ENCODE data around the gene SPAG5.
"Not testable (repeated sequence)": the region's sequence is repeated elsewhere in the genome, so short reads cannot be mapped to it uniquely, and the experiment has no call there.

The SPAG5 gene

DNA sequence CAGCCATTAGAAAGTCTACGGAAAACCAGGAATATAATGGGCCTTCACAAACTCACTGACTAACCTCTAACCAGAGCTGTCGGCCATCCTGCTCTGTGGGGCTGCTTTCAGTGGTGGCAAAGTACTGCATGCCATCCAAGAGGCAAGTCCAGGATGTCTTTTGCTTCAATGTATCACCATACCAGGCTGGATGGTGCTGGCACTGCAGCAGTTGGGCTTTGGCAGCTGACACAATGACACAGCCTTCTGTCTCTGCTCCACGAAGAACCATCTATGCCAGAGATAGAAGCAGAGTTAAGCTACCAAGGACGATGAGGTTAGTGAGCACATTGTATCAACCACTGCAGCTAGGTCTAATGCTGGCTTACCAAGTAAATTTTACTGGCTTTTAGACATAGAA, 24.9 kb upstream of the SPAG5 start:
- Histone ChIP-seq H3K4me2 (ENCODE audit: low read length) (no peak overlapping the region), H3K4me1 (ENCODE audit: control insufficient read depth, insufficient read depth, low read length) (no peaks in the 10 kb centered on the region), H3K4me3 (ENCODE audit: low read length) (no peak overlapping the region), H3K9me3 (replicated peaks; ENCODE audit: low read length) (no peaks in the 10 kb centered on the region), H3K27me3 (ENCODE audit: control insufficient read depth, insufficient read depth, low read length) (no peaks in the 10 kb centered on the region), H3K36me3 (ENCODE audit: insufficient read depth, low read length) (peaks cover 77% of the 10 kb centered on the region), H3K9ac (ENCODE audit: low read depth, low read length) (no peak overlapping the region)

DNA sequence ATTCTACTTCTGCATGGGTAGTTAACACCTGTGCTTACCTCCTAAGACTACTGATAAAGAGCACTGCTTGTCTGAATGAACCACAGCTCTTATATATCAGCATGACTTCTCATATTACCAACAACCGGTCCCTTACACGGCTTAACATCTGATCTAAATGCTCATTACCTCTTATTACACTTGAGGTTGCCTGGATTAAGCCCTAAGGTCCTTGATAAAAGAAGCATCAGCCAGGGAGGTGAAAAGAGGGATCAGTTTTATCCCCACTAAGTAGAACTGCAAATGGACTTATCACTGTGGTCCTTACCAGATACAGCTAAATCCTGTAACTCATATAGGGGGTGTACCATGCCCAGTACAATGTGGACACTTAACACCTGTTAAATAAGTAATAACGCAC, 23.4 kb upstream of the SPAG5 start:
- no peak overlapping the region for H3K4me2 ChIP-seq (ENCODE audit: low read length)
- no peak overlapping the region for H3K4me3 ChIP-seq (ENCODE audit: low read length)
- H3K4me1 ChIP-seq (ENCODE audit: control insufficient read depth, insufficient read depth, low read length): no peaks in the 10 kb centered on the region
- H3K9me3 ChIP-seq (replicated peaks; ENCODE audit: low read length): no peaks in the 10 kb centered on the region
- no peak overlapping the region for H3K9ac ChIP-seq (ENCODE audit: low read depth, low read length)
- peaks cover 74% of the 10 kb centered on the region for H3K36me3 ChIP-seq (ENCODE audit: insufficient read depth, low read length)
- H3K27me3 ChIP-seq (ENCODE audit: control insufficient read depth, insufficient read depth, low read length): no peaks in the 10 kb centered on the region

DNA sequence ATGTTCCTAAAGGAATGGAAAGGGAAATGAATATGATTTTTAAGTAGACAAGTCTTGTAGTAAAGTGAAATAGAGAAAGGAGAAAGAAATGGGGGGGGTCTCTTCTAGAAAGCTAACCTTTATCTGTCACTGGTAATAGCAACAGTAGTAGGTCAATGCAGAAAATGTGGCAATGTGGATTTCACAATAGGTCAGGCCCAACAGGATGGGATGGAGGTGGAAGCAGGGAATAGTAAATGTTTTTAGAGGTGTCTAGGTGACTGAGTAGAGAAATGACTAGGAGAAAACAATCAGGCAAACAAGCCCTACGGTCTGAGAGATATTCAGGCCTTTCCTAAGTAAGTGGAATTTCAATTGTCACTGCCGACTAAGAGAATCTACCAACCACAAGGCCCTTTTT, 21.2 kb upstream of the SPAG5 start:
- H3K27me3 ChIP-seq (ENCODE audit: control insufficient read depth, insufficient read depth, low read length): no peaks in the 10 kb centered on the region
- no peak overlapping the region for H3K9ac ChIP-seq (ENCODE audit: low read depth, low read length)
- no peaks in the 10 kb centered on the region for H3K9me3 ChIP-seq (replicated peaks; ENCODE audit: low read length)
- peaks cover 89% of the 10 kb centered on the region for H3K36me3 ChIP-seq (ENCODE audit: insufficient read depth, low read length)
- no peaks in the 10 kb centered on the region for H3K4me1 ChIP-seq (ENCODE audit: control insufficient read depth, insufficient read depth, low read length)
- no peak overlapping the region for H3K4me3 ChIP-seq (ENCODE audit: low read length)
- no peak overlapping the region for H3K4me2 ChIP-seq (ENCODE audit: low read length)

DNA sequence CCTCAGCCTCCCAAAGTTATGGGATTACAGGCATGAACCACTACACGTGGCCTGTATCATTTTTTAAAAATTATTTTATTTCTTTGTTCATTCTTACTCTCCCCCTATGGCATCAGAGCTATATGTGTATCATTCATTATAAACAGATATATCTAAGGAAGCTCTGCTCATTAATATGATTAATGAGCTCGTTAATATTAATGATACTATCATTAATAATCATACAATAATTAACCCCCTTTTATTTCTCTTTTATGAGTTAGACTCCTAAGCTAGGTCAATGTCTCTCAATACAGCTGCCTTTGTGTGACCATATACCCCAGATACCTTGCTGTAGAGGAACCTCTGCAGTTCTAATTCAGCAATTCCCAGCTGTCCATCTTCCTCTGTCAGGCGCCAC, 19.6 kb upstream of the SPAG5 start:
- Histone ChIP-seq H3K4me3 (ENCODE audit: low read length) (no peak overlapping the region), H3K4me1 (ENCODE audit: control insufficient read depth, insufficient read depth, low read length) (no peaks in the 10 kb centered on the region), H3K9ac (ENCODE audit: low read depth, low read length) (no peak overlapping the region), H3K4me2 (ENCODE audit: low read length) (no peak overlapping the region), H3K36me3 (ENCODE audit: insufficient read depth, low read length) (peaks cover 90% of the 10 kb centered on the region), H3K27me3 (ENCODE audit: control insufficient read depth, insufficient read depth, low read length) (no peaks in the 10 kb centered on the region), H3K9me3 (replicated peaks; ENCODE audit: low read length) (no peaks in the 10 kb centered on the region)

DNA sequence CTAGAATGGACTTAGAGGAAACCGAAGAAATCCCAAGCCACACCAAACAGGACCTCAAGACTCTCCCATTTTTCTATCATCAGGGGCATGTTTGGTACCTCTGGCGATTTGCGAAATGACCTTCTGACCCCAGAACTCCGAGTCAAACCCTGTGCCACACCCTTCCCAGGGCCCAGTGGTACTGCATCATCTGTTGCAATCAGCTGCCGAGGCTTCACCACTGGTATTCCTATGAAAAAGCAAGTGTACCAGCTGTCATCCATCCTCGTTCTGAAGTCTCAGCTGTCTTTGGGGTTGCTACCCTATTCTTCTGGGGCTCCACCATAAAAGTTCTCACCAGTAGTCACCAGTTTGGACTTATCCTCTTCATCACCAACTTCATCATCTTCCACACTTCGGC, 17.5 kb upstream of the SPAG5 start:
- Histone ChIP-seq H3K4me3 (ENCODE audit: low read length) (no peak overlapping the region), H3K4me2 (ENCODE audit: low read length) (no peak overlapping the region), H3K36me3 (ENCODE audit: insufficient read depth, low read length) (peaks cover 84% of the 10 kb centered on the region), H3K9me3 (replicated peaks; ENCODE audit: low read length) (no peaks in the 10 kb centered on the region), H3K9ac (ENCODE audit: low read depth, low read length) (no peak overlapping the region), H3K27me3 (ENCODE audit: control insufficient read depth, insufficient read depth, low read length) (no peaks in the 10 kb centered on the region), H3K4me1 (ENCODE audit: control insufficient read depth, insufficient read depth, low read length) (no peaks in the 10 kb centered on the region)

DNA sequence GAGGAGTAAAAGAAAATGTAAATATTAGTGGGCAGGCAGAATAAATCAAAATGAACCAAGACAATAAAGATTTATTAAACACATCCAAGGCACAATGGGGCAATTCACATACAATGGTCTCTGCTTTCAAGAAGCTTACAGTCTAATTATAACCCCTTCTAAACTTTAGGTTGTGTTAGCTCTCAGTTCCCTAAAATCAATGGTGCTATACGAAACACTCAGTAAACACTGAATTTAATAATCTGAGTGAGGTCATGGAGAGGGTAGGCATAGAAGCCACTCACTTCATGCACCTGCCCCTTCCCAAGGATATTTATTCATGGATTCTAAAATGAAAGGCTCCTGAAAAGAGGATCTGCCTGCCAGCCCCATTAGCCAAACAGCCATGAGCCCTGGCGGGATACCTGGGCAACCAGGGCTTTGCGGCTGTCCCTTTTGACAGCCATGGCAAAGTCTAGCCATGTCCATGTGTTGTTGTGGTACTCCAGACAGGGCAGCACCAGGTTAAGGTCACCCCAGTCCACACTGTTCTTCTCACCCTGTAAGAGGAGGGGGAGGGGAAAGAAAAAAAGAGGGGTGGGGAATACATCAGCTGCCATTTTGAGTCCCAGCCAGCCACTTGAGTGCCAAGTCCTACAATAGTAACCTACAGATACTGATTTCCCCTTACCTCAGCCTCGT, 16.6 kb upstream of the SPAG5 start:
- Histone ChIP-seq H3K36me3 (ENCODE audit: insufficient read depth, low read length) (peaks cover 81% of the 10 kb centered on the region), H3K4me3 (ENCODE audit: low read length) (no peak overlapping the region), H3K4me1 (ENCODE audit: control insufficient read depth, insufficient read depth, low read length) (no peaks in the 10 kb centered on the region), H3K9ac (ENCODE audit: low read depth, low read length) (no peak overlapping the region), H3K27me3 (ENCODE audit: control insufficient read depth, insufficient read depth, low read length) (no peaks in the 10 kb centered on the region), H3K9me3 (replicated peaks; ENCODE audit: low read length) (no peaks in the 10 kb centered on the region), H3K4me2 (ENCODE audit: low read length) (no peak overlapping the region)

DNA sequence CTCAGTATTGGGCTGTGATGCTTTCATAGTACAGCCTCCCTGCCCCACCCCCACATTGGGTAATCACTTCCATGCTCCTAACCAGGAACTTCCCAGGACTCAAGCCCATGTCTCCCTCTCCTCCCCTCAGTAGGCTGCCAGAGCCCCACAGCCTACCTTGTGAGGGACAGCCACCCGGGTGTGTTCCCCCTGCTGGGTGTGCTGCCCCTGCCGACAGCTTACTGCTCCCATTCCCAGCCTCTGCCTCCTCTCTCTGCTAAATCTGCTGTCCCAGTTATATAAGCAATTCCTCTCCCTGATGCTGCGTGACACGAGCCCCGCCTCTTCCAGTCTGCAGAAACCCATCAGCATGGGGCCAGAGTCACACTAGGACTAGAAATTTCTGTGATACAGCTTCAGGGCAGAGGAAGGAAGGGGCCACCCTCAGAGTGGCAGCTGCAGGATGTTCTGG, 15.1 kb upstream of the SPAG5 start, which contains the start of gene RSKR:
TSS of gene RSKR (minus strand) at position 255 of the 451 bp plus-strand sequence. CDS start at position 231, 24 bp downstream.
- Histone ChIP-seq H3K4me1 (ENCODE audit: control insufficient read depth, insufficient read depth, low read length) (no peaks in the 10 kb centered on the region), H3K4me3 (ENCODE audit: low read length) (no peak within 1 kb of the TSS), H3K9ac (ENCODE audit: low read depth, low read length) (no peak within 1 kb of the TSS), H3K36me3 (ENCODE audit: insufficient read depth, low read length) (peaks cover 68% of the 10 kb centered on the region), H3K4me2 (ENCODE audit: low read length) (no peak within 1 kb of the TSS), H3K27me3 (ENCODE audit: control insufficient read depth, insufficient read depth, low read length) (no peaks in the 10 kb centered on the region), H3K9me3 (replicated peaks; ENCODE audit: low read length) (no peaks in the 10 kb centered on the region)

DNA sequence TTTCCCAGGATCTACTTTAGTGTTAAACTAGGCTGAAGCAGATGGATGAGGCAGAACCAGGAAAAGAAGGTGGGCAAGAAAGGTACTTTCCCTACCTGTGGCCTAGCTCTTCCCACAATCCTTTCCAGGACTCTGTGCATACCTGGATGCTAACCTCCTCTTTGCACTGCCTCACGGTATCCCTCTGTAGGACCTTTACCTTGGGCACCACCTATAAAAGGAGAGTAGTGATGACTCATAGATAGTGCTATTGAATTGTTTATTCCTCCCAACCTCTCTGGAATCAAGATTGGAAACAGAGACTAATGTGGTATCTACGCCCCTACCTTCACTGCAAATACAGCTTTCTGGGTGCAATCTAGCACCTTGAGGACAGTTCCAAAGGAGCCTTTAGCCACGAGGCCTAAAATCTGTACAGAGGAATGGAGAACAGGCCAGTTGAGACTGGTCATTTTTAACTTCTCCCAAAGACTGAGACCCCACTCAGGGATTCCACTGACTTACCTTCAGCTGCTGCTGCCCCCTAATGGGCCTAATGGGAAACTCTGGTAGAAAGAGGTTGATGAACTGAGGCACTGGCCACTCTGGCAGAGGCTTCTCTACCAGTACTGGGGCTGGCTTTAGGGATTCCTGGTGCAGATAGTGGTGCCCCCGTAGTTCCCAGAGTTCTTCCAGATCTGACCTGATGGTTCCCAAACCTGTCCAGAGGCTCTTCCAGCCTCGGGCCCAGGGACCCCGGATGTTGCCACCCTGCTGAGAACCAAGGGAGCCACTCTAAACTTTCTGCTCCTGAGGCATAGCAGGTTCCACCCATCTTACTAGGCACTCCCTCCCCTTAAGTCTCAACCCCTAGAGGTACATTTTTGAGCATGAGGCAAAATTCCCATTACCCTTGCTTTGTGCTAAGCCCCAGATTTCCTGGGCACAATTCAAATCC, 14.4 kb upstream of the SPAG5 start:
- Histone ChIP-seq H3K4me3 (ENCODE audit: low read length) (no peak overlapping the region), H3K4me1 (ENCODE audit: control insufficient read depth, insufficient read depth, low read length) (no peaks in the 10 kb centered on the region), H3K27me3 (ENCODE audit: control insufficient read depth, insufficient read depth, low read length) (no peaks in the 10 kb centered on the region), H3K9me3 (replicated peaks; ENCODE audit: low read length) (no peaks in the 10 kb centered on the region), H3K4me2 (ENCODE audit: low read length) (no peak overlapping the region), H3K36me3 (ENCODE audit: insufficient read depth, low read length) (peaks cover 60% of the 10 kb centered on the region), H3K9ac (ENCODE audit: low read depth, low read length) (no peak overlapping the region)

DNA sequence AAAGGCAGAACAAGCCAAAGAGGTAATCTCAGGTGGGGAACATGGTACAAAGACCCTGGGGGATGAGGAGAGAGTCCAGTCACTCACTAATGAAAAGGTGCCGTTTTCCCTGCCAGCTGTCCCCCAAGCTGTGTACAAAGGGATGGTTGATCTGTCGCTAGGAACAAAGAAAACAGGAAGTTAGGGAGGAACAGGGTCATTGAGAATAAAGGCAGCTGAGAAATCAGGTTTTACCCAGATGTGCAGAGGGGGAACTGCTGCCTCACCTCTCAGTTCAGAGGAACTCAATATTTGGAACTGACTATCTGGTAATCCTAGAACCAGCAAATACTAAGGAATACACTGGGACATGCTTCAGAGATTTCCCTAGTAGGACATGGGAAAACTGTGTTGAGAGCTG, 13.7 kb upstream of the SPAG5 start:
- Histone ChIP-seq H3K4me3 (ENCODE audit: low read length) (no peak overlapping the region), H3K9ac (ENCODE audit: low read depth, low read length) (no peak overlapping the region), H3K9me3 (replicated peaks; ENCODE audit: low read length) (no peaks in the 10 kb centered on the region), H3K36me3 (ENCODE audit: insufficient read depth, low read length) (peaks cover 59% of the 10 kb centered on the region), H3K4me2 (ENCODE audit: low read length) (no peak overlapping the region), H3K27me3 (ENCODE audit: control insufficient read depth, insufficient read depth, low read length) (no peaks in the 10 kb centered on the region), H3K4me1 (ENCODE audit: control insufficient read depth, insufficient read depth, low read length) (no peaks in the 10 kb centered on the region)

DNA sequence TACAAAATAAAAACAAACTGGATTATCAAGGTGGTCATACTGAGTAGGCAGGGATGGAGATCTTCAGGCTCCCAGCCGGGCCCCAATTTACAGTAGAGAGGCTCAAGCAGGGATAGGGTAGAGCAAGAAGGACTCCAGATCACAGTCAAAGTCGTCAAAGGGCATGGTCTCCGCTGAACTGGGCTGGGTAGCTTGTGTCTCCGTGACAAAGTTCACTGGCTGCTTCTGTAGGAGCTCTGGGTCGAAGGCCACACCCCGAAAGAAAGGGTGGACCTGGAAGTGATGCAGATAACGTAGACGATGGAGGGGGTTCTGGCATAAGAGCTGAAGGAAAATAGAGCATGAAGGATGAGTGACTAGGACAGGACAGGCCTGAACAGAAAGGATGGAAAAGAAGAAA, 11.6 kb upstream of the SPAG5 start:
- no peak overlapping the region for H3K4me2 ChIP-seq (ENCODE audit: low read length)
- no peak overlapping the region for H3K4me3 ChIP-seq (ENCODE audit: low read length)
- no peak overlapping the region for H3K9ac ChIP-seq (ENCODE audit: low read depth, low read length)
- H3K27me3 ChIP-seq (ENCODE audit: control insufficient read depth, insufficient read depth, low read length): no peaks in the 10 kb centered on the region
- H3K9me3 ChIP-seq (replicated peaks; ENCODE audit: low read length): no peaks in the 10 kb centered on the region
- peaks cover 37% of the 10 kb centered on the region for H3K36me3 ChIP-seq (ENCODE audit: insufficient read depth, low read length)
- H3K4me1 ChIP-seq (ENCODE audit: control insufficient read depth, insufficient read depth, low read length): no peaks in the 10 kb centered on the region

DNA sequence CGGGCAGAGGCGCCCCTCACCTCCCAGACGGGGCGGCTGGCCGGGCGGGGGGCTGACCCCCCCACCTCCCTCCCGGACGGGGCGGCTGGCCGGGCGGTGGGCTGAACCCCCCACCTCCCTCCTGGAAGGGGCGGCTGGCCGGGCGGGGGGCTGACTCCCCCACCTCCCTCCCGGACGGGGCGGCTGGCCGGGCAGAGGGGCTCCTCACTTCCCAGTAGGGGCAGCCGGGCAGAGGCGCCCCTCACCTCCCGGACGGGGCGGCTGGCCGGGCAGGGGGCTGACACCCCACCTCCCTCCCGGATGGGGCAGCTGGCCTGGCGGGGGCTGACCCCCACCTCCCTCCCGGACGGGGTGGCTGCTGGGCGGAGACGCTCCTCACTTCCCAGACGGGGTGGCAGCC, 5.2 kb upstream of the SPAG5 start:
- not testable (repeated sequence) for H3K27me3 ChIP-seq (ENCODE audit: control insufficient read depth, insufficient read depth, low read length); H3K36me3 ChIP-seq (ENCODE audit: insufficient read depth, low read length); H3K4me2 ChIP-seq (ENCODE audit: low read length); H3K9ac ChIP-seq (ENCODE audit: low read depth, low read length); H3K4me1 ChIP-seq (ENCODE audit: control insufficient read depth, insufficient read depth, low read length); H3K4me3 ChIP-seq (ENCODE audit: low read length); H3K9me3 ChIP-seq (replicated peaks; ENCODE audit: low read length)

Measured in skeletal muscle satellite cell (primary cell).